HL-60 (cell line): Measurements from ENCODE around the gene SEC31B.

Experiments
- DNase-seq, 2 experiments: peaks; one replicate each; pipeline ENCODE4 v3.0.0-alpha.2; 2010 to 2020; ENCODE audit warnings: low read depth in 1 of 2, low spot score in 1 of 2
- H3K27ac ChIP-seq: fragments of 250-450 bp; sonication (Bioruptor Pico); replicated peaks from 2 replicates; pipeline ENCODE4 v1.5.1; 2020; ENCODE audit warnings: mild to moderate bottlenecking, moderate library complexity
- H3K27me3 ChIP-seq: fragments of 250-450 bp; sonication (Bioruptor Pico); 2 replicates; pipeline ENCODE4 v1.5.1; 2021; ENCODE audit warnings: mild to moderate bottlenecking, moderate library complexity; ENCODE audit not compliant: insufficient read depth, poor library complexity, severe bottlenecking
- H3K4me3 ChIP-seq: replicated peaks from 2 replicates; pipeline ENCODE4 v1.5.1; 2011; ENCODE audit warnings: mild to moderate bottlenecking, control low read depth, low read length; ENCODE audit not compliant: insufficient read depth
- GABPA ChIP-seq: IDR thresholded peaks from 2 replicates; pipeline ENCODE4 v1.6.1; 2012; ENCODE audit warnings: low read depth
- POLR2AphosphoS5 ChIP-seq: IDR thresholded peaks from 2 replicates; pipeline ENCODE4 v1.6.1; 2012; ENCODE audit warnings: low read depth
- REST ChIP-seq: IDR thresholded peaks from 2 replicates; pipeline ENCODE4 v1.6.1; 2012; ENCODE audit warnings: low read depth; ENCODE audit not compliant: insufficient replicate concordance
- SPI1 ChIP-seq: IDR thresholded peaks from 2 replicates; pipeline ENCODE4 v1.6.1; 2012; ENCODE audit warnings: low read depth, mild to moderate bottlenecking, borderline replicate concordance
- long read RNA-seq: library from polyadenylated mRNA; unstranded; transcript quantifications from one replicate; pipeline ENCODE4 v2.0.0, GENCODE V29; 2020
- TF ChIP-seq, protein P1 (sequence below): IDR thresholded peaks from one replicate; pipeline ENCODE4 v1.5.1; 2011; ENCODE audit warnings: low read length, control low read depth, inconsistent platforms; ENCODE audit not compliant: insufficient read depth

The SEC31B gene
- long read RNA-seq, partial matches to known transcripts, result 14 of 67 reads
- long read RNA-seq, other reads (novel, unspliced or antisense), result 51 of 67 reads

DNA sequence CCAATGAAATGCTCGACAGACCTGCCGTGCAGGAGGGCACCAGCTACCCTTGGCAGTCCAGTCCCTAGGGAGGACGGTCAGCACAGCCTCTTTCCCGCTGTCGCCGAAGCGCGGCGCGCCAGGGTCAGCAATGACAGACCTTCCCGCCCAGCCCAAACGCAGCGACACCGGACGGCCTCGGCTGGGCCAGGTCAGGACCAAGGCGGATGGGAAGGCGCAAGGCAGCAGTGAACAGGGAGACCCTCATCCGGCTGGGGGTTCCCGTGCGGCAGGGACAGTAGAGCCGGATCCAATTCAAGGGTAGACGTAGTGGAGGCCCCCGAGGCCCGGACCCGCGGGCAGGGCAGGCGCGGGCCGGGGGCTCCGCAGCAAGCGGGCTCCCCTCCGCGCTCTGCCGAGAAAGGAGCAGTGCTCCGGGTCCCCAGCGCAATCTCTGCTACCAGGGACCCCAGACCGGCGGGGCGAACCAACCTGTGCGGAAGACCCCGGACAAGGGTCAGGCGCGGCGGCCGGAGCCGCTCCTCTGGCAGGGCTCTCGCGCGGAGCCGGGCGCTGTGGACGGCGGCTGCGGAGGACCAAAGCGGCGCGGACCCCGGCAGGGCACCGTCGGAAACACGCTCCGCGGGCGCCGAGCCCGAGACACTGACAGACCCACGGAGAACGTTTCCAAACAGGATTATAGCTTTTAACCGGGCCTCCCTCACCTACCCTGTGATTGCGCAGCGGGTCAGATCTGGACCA lies at the start of gene SEC31B:
TSS of gene SEC31B (minus strand) at position 551 of the 741 bp plus-strand sequence. CDS start 2,909 bp downstream, outside the sequence.
- DNase-seq, result no peak
- H3K4me3 ChIP-seq, result no peak within 1 kb of the TSS
- TF ChIP-seq, protein P1, sequence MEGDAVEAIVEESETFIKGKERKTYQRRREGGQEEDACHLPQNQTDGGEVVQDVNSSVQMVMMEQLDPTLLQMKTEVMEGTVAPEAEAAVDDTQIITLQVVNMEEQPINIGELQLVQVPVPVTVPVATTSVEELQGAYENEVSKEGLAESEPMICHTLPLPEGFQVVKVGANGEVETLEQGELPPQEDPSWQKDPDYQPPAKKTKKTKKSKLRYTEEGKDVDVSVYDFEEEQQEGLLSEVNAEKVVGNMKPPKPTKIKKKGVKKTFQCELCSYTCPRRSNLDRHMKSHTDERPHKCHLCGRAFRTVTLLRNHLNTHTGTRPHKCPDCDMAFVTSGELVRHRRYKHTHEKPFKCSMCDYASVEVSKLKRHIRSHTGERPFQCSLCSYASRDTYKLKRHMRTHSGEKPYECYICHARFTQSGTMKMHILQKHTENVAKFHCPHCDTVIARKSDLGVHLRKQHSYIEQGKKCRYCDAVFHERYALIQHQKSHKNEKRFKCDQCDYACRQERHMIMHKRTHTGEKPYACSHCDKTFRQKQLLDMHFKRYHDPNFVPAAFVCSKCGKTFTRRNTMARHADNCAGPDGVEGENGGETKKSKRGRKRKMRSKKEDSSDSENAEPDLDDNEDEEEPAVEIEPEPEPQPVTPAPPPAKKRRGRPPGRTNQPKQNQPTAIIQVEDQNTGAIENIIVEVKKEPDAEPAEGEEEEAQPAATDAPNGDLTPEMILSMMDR, result no peak
- no peak for TF ChIP-seq GABPA
- no peak for TF ChIP-seq REST
- TF ChIP-seq POLR2AphosphoS5, result no peak
- TF ChIP-seq SPI1, result no peak
- no peaks in the 10 kb centered on the region for H3K27me3 ChIP-seq
- H3K27ac ChIP-seq, result no peak within 1 kb of the TSS

DNA sequence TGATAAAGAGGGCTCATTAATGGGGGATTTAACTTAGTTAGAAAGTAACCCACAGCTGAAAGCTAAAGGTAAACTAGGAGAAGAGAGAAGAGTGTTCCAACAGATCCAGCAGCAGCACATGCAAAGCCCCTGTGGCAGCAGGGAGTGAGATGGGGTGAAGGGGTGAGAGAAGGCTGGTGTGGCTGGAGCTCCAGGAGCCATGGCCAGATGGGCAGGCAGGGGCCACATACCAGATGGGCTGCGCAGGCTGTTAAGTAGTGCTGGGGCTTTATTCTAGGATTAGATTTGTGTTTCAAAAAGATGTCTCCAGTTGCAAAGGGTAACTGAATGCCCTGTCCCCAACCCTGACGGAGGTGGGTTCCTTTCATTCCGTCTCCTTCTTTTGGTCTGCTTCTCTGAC lies 49.3 kb upstream of the SEC31B start:
- Histone ChIP-seq H3K27ac (no peak overlapping the region), H3K27me3 (peaks cover 19% of the 10 kb centered on the region), H3K4me3 (no peak overlapping the region)
- no peak for TF ChIP-seq POLR2AphosphoS5
- TF ChIP-seq REST, result no peak
- TF ChIP-seq, protein P1, result no peak
- no peak for TF ChIP-seq GABPA
- TF ChIP-seq SPI1, result no peak
- DNase-seq, result no peak

- TF ChIP-seq POLR2AphosphoS5 (no peak), GABPA (no peak), REST (no peak), SPI1 (no peak)
- TF ChIP-seq, protein P1, result no peak
- H3K4me3 ChIP-seq, result no peak overlapping the region
- no peak overlapping the region for H3K27ac ChIP-seq
- peaks cover 19% of the 10 kb centered on the region for H3K27me3 ChIP-seq
- no peak for DNase-seq
Measured at GRCh38 chr10:100567826-100568225, 48.2 kb upstream of the SEC31B start.
